ENCODE measurements around the gene CALM3. TPM values are rescaled to one million over a fixed set of nuclear protein-coding genes. Genes with fewer than 3 reads are reported as not detected.

Gene CALM3
- total RNA-seq, 1 donor from 2014 or later: 142 TPM

DNA sequence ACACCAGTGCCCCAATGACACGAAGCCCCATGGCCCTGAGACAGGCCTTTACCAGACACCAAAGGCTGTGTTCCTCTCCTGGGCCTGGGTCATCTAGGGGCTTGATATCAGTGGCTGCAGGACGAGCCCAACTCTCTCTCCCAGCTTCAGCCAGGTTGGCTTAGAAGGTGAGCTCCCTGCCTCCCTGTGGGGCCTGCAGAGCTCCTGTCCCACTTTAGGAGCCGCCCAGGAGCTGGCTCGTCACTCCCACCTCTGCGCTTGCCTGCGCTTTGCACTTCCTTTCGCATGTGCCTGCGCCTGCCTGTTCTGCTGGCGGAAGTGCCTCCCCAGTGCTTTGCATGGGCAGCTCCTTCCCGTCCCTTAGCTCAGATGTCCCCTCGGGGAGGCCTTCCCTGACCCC, 4.9 kb downstream of the CALM3 start:
- Histone ChIP-seq H3K27ac (no peak overlapping the region), H3K27me3 (no peaks in the 10 kb centered on the region), H3K4me3 (no peak overlapping the region), H3K9me3 (no peaks in the 10 kb centered on the region), H3K36me3 (peaks cover 49% of the 10 kb centered on the region), H3K4me1 (peaks cover 27% of the 10 kb centered on the region)
- TF ChIP-seq, protein P1, sequence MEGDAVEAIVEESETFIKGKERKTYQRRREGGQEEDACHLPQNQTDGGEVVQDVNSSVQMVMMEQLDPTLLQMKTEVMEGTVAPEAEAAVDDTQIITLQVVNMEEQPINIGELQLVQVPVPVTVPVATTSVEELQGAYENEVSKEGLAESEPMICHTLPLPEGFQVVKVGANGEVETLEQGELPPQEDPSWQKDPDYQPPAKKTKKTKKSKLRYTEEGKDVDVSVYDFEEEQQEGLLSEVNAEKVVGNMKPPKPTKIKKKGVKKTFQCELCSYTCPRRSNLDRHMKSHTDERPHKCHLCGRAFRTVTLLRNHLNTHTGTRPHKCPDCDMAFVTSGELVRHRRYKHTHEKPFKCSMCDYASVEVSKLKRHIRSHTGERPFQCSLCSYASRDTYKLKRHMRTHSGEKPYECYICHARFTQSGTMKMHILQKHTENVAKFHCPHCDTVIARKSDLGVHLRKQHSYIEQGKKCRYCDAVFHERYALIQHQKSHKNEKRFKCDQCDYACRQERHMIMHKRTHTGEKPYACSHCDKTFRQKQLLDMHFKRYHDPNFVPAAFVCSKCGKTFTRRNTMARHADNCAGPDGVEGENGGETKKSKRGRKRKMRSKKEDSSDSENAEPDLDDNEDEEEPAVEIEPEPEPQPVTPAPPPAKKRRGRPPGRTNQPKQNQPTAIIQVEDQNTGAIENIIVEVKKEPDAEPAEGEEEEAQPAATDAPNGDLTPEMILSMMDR (IDR thresholded peaks at IDR 0.05): no peak
- DNase-seq (peak; percentile 49), ATAC-seq (no peak)
- intact Hi-C loops (cut with DNase I): loop anchor here (5.0 kb wide), 1 partner anchor 66 kb away; no protein-coding TSS in a partner anchor

DNA sequence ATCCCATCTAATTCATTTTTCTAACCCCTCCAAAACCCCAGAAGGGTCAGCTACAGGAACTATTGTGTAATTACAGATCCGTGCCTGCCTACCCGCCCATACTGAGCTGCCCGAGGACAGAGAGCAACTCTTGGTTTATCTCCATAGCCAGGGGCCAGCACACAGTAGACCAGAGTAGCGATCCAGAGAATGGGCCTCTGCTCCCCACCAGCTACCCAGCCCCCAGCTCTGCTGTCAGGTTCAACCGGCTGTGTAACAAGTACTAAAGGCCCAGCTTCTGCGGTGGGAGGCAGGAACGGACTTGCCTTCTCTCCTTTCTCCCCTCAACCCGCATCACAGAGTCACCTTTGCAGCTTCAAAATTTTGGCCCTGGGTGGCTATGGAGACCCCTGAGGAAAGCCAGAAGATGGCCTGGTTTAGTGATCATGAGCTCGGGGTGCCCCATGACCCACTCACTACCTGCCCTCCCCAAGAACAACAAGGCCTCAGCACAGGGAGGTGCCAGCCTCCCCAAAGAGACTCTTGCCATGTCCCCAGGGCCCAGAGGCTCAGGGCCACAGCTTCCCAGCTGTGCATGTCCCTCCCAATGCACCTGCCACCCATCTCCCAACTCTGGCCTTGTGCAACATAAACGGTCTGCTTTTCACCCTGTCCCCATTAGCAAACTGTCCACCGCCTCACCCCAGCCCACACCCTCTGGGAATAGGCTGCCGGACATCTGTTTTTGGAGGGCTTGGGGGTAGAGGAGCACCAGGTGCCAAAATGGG, 5.7 kb downstream of the CALM3 start:
- H3K36me3 ChIP-seq: peaks cover 49% of the 10 kb centered on the region
- ATAC-seq: no peak
- no peaks in the 10 kb centered on the region for H3K27me3 ChIP-seq
- H3K9me3 ChIP-seq: no peaks in the 10 kb centered on the region
- intact Hi-C loops (cut with DNase I): loop anchor here (5.0 kb wide), 1 partner anchor 65 kb away; no protein-coding TSS in a partner anchor
- DNase-seq: peak; percentile 32
- H3K4me1 ChIP-seq: peaks cover 27% of the 10 kb centered on the region
- H3K27ac ChIP-seq: no peak overlapping the region
- TF ChIP-seq, protein P1 (IDR thresholded peaks at IDR 0.05): no peak
- H3K4me3 ChIP-seq: no peak overlapping the region

DNA sequence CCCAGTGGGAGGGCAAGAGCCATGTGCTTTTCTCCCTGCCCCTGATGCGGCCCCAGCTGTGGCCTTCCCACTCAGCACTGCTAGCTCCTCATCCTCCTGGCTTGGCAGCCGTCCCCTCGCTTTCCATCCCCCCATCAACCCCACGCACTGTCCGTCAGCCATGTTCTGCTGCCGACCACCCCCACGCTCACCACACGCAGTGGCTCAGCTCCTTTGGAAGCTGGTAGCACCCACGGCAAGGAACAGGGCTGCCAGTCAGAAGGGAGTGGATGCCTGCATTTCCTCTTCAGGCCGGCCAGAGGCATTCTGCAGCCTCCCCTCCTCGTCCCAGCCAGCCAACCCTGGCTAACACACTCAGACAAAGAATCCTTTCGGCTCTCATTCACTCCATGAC, 6.3 kb downstream of the CALM3 start:
- TF ChIP-seq, protein P1 (IDR thresholded peaks at IDR 0.05): no peak
- DNase-seq: peak; percentile 58
- Histone ChIP-seq H3K4me1 (peaks cover 22% of the 10 kb centered on the region), H3K36me3 (peaks cover 49% of the 10 kb centered on the region), H3K27ac (no peak overlapping the region), H3K4me3 (no peak overlapping the region), H3K9me3 (no peaks in the 10 kb centered on the region), H3K27me3 (no peaks in the 10 kb centered on the region)
- intact Hi-C loops (cut with DNase I): loop anchor here (5.0 kb wide), 1 partner anchor 65 kb away; no protein-coding TSS in a partner anchor
- no peak for ATAC-seq

GRCh38 chr19:46608178-46608577, 7.0 kb downstream of the CALM3 start:
- no peaks in the 10 kb centered on the region for H3K27me3 ChIP-seq
- H3K36me3 ChIP-seq: peaks cover 49% of the 10 kb centered on the region
- H3K4me1 ChIP-seq: peaks cover 15% of the 10 kb centered on the region
- H3K9me3 ChIP-seq: no peaks in the 10 kb centered on the region
- peak; percentile 37 for DNase-seq
- no peak overlapping the region for H3K4me3 ChIP-seq
- no peak overlapping the region for H3K27ac ChIP-seq
- TF ChIP-seq, protein P1 (IDR thresholded peaks at IDR 0.05): no peak
- ATAC-seq: no peak
- intact Hi-C loops (cut with DNase I): loop anchor here (5.0 kb wide), 1 partner anchor 64 kb away; no protein-coding TSS in a partner anchor

GRCh38 chr19:46608581-46609345, 7.6 kb downstream of the CALM3 start:
- intact Hi-C loops (cut with DNase I): loop anchor here (5.0 kb wide), 1 partner anchor 64 kb away; no protein-coding TSS in a partner anchor
- ATAC-seq (no peak), DNase-seq (peak; percentile 60)
- Histone ChIP-seq H3K36me3 (peaks cover 49% of the 10 kb centered on the region), H3K4me1 (peaks cover 10% of the 10 kb centered on the region), H3K27ac (no peak overlapping the region), H3K27me3 (no peaks in the 10 kb centered on the region), H3K9me3 (no peaks in the 10 kb centered on the region), H3K4me3 (no peak overlapping the region)
- TF ChIP-seq, protein P1 (IDR thresholded peaks at IDR 0.05): no peak
